OCI-LY7 (cell line): Measurements from ENCODE around the gene ZNF423.

Experiments
- EZH2phosphoT487 ChIP-seq: fragments of 200-600 bp; sonication (generic); IDR thresholded peaks from 2 replicates; pipeline ENCODE4 v1.6.1; 2018; ENCODE audit warnings: low read depth, borderline replicate concordance, mild to moderate bottlenecking, mixed run types, antibody characterized with exemption, low read length, moderate library complexity, mixed read lengths
- TF ChIP-seq, protein P1 (sequence below): fragments of 200-600 bp; sonication (generic); conservative IDR thresholded peaks from 2 replicates; pipeline ENCODE4 v1.5.1; 2014; ENCODE audit warnings: mild to moderate bottlenecking, antibody characterized with exemption, low read length, moderate library complexity, mixed read lengths

DNA sequence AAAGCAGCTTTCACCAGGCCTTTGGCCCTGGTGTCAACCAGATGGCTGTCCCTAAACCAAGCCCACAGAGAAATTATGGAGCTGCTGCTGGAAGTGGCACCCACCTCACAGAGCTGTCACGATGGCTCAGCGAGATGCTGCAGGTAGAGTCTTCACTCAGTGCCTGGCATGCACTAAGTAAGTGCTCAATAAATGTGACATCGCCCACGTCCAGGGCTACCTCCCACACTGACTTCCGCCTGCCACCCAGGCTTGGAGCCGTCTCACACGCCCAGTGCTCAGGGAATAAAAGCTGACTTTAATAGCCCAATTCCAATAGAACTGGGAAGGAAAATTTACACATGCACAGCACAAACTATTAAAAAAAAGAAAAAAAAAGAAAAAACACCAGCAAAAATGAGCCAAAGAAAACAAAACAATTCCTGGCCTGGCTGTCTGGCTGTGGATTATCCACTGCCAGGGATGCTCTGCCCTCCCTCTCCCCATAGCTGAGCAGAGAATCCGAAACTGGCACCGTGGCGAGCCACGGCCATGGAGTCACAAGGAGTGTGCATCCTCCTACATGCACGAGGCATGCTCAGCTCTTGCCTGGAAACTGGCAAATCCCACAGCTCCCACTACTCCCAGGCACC, 68.9 kb downstream of the ZNF423 start:
- TF ChIP-seq, protein P1, sequence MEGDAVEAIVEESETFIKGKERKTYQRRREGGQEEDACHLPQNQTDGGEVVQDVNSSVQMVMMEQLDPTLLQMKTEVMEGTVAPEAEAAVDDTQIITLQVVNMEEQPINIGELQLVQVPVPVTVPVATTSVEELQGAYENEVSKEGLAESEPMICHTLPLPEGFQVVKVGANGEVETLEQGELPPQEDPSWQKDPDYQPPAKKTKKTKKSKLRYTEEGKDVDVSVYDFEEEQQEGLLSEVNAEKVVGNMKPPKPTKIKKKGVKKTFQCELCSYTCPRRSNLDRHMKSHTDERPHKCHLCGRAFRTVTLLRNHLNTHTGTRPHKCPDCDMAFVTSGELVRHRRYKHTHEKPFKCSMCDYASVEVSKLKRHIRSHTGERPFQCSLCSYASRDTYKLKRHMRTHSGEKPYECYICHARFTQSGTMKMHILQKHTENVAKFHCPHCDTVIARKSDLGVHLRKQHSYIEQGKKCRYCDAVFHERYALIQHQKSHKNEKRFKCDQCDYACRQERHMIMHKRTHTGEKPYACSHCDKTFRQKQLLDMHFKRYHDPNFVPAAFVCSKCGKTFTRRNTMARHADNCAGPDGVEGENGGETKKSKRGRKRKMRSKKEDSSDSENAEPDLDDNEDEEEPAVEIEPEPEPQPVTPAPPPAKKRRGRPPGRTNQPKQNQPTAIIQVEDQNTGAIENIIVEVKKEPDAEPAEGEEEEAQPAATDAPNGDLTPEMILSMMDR: no peak
- no peak for TF ChIP-seq EZH2phosphoT487
